HG03159 (cell line): ENCODE data around the gene APOF.
"Not testable (repeated sequence)": the region's sequence is repeated elsewhere in the genome, so short reads cannot be mapped to it uniquely, and the experiment has no call there.

Experiments used
- ATAC-seq: cut with Tn5 transposase; IDR thresholded peaks from one replicate; pipeline ENCODE4 v1.9.1; 2021; ENCODE audit warnings: mild to moderate bottlenecking, moderate library complexity; ENCODE audit not compliant: unreplicated experiment

The APOF gene

GRCh38 chr12:56374726-56375597, 12.3 kb upstream of the APOF start:
- peak; percentile 37 for ATAC-seq

DNA sequence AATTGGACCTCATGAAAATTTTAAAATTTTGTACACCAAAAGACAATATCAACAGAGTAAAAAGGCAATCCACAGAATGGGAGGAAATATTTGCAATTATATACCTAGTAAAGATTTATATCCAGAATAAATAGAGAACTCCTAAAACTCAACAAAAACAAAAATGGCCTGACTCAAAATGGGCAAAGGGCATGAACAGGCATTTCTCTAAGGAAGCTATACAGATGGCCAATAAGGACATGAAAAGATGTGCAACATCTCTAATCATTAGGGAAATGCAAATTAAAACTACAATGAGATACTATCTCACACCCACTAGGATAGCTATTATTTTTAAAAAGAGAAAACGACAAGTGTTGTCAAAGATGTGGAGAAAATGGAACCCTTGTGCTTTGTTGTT, 10.9 kb upstream of the APOF start:
- no peak for ATAC-seq

GRCh38 chr12:56366948-56367347, 4.3 kb upstream of the APOF start:
- no peak for ATAC-seq

DNA sequence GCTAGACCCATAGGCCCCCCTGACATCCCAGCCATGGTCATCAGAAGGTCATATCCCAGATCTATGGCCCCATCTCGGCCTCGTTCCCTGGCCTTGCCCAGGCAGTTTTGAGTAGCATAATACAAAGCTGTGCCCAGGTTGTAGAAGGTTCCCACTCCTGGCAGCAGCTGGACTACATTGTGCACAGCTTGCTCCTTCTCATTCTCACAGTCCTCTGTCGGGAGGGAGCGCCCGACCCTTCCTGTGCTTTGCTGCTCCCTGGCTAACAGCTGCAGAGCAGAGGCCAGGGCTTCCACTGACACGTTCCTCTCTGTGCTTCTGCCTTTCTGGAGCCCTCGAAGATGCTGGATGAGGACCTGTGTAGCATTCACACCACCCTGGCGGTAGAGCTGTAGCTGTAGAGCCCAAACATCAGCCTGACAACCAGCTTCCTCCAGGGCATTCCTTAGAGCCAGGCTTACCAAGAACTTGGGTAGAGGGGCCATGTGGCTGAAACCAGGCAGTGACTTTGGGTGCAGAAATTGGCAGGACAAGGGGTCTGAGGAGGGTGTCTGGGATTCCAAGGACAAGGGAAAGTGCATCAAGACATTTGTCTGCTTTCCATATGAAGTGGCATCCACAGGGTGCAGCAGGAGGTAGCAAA, 1.0 kb downstream of the APOF start:
- no peak for ATAC-seq

GRCh38 chr12:56359851-56360767, 2.5 kb downstream of the APOF start, which contains the start of gene STAT2:
Gene STAT2 (minus strand): TSS chr12:56360107. CDS start chr12:56356571, 3,536 bp downstream.
- peak; percentile 95 for ATAC-seq

GRCh38 chr12:56358836-56359532, 3.7 kb downstream of the APOF start:
- ATAC-seq = no peak

DNA sequence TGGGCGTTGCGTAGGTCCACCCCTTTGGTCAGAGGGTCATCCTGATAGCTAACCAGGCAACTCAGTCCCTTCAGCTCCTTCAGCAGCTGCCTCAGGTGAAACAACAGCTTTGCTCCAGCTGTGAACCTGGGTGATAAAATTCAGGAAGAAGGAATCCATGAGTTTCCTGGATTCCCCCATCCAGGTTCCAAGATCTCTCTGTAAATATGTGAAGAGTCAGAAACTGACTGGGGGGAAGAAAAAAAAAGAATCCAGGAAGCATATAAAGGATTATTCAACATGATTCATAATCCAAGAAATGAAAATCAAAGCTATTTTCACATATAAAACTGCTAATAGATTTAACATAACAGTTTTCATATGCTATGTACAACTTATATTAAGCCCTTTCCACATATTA, 11.3 kb downstream of the APOF start:
- ATAC-seq = no peak

GRCh38 chr12:56350662-56351061, 12.0 kb downstream of the APOF start:
- ATAC-seq = no peak

GRCh38 chr12:56348776-56349175, 13.9 kb downstream of the APOF start:
- no peak for ATAC-seq

- ATAC-seq = not testable (repeated sequence)
These were observed 15.4 kb downstream of the APOF start for GRCh38 chr12:56347255-56347654.

GRCh38 chr12:56346675-56347074, 16.0 kb downstream of the APOF start:
- no peak for ATAC-seq

DNA sequence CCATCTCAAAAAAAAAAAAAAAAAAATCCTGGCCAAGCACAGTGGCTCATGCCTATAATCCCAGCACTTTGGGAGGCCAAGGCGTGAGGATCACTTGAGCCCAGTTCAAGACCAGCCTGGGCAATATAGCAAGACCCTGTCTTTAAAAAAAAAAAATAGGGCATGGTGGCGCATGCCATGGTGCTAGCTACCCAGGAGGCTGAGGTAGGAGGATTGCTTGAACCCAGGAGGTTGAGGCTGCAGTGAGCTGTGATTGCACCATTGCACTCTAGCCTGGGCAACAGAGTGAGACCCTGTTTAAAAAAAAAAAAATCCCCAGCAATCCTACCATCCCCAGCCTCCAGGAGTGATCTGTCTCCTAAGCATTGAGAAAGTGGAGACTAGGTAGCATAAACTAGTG, 20.4 kb downstream of the APOF start:
- ATAC-seq = not testable (repeated sequence)

DNA sequence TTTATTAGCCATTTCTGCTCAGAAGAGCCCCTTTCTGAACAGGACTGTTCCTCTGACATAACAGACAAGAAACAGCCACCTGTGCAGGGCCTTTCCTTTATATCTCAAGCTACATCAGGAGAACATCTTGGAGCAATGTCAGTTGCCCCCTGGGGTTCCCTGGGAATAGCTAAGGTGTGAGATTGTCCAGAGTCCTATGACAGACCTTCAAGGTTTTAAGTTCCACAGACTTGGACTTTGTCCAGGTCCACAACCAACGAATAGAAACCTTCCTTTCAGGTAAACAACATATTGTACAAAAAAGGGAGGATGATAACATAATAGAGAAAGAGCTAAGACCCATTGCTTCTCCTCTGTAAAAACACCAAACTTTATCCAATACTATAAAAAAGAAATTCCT, 21.0 kb downstream of the APOF start:
- no peak for ATAC-seq

- ATAC-seq = no peak
These were observed 23.6 kb downstream of the APOF start for GRCh38 chr12:56339158-56339422.

DNA sequence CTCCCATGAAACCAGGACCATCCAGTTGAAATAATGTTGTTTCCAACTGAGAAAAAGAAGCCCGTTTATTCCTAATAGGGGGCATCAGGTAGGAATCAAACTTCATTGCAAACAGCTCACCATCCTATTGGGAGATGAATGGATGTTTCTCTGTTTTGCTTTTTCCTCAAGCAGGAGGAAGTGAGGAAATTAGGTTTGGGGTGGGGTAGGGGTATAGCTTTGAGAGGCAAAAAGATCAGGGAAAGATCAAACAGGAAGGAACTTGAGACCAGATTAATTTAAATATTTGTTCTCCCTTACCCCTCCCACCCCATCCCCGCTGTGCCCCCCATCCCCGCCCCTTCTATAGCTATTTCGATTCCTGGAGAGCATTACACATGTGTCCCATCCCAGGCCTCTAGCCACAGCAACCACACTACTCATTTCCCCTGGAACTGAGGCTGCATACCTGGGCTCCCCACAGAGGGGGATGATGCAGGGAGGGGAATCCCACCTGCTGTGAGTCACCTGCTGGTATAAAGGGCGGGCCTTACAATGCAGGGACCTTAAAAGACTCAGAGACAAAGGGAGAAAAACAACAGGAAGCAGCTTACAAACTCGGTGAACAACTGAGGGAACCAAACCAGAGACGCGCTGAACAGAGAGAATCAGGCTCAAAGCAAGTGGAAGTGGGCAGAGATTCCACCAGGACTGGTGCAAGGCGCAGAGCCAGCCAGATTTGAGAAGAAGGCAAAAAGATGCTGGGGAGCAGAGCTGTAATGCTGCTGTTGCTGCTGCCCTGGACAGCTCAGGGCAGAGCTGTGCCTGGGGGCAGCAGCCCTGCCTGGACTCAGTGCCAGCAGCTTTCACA, 24.1 kb downstream of the APOF start, which contains the start of gene IL23A:
Gene IL23A (plus strand): TSS at position 577 of the 850 bp plus-strand sequence. CDS start 161 bp downstream, at position 738.
- ATAC-seq = no peak

- no peak for ATAC-seq
These were observed 24.9 kb downstream of the APOF start for GRCh38 chr12:56337753-56338251.

DNA sequence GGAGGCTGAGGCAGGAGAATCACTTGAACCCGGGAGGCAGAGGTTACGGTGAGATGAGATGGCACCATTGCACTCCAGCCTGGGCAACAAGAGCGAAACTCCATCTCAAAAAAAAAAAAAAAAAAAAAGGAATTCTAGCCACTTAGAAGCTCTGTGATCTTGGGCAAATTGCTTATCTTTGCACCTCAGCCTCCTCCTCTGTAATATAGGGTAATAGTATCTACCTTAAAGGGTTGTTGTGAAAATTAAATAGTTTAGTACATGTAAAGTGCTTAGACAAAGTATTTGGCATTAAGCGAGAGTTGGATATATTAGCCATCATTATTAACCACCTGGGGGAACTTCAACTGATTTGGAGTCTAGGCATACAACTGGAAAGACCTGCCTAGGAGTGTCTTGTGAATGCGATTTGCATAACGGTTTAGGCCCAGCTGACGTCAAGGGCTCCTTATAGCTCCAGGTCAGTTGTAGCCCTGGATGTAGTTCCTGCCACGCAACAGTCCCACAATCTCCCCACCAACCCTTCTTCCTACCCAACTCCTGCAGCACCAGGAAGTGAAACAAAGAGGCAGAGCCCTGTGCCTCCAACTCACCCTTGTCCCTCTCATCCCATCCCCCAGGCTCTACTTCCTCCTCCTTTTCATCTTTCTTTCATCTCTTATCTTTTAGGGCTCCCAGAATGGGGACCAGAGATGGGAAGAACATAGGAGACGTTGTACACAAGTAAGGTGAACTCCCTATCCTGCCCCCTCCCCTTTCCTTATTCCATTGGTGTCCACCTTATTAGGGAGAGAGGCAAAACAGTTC, 26.1 kb downstream of the APOF start:
- no peak for ATAC-seq

DNA sequence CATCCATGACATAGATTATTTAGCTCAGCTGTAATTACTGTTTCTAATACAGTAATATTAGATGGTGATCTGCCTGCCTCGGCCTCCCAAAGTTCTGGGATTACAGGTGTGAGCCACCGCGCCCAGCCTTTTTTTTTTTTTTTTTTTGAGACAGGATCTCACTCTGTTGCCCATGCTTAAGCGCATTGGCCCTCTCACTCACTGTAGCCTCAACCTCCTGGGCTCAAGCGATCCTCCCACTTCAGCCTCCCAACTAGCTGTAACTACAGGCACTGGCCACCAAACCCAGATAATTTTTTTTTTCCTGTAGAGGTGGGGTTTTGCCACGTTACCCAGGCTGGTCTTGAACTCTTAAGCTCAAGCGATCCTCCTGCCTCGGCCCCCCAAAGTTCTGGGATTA, 27.1 kb downstream of the APOF start:
- not testable (repeated sequence) for ATAC-seq

DNA sequence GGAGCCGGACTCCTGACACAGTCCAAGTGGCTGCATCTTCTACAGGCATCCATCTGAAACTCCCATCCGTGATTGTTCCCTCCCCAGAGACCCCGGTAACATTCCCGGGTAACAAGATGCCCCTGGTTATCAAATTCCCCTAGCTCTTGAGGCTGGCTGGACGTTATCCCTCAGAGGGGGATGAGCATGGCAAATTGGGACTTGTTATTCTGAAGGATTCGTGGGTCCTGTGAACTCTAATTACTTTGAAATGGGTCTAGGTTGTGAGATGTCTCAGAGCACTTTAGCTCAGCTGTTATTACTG, 28.2 kb downstream of the APOF start:
- no peak for ATAC-seq
